ENCODE results near the gene LUC7L.
A peak's percentile ranks its signal among the peaks of the same experiment; 100 is the strongest.
"Not testable (repeated sequence)": the region's sequence is repeated elsewhere in the genome, so short reads cannot be mapped to it uniquely, and the experiment has no call there.

Gene LUC7L

DNA sequence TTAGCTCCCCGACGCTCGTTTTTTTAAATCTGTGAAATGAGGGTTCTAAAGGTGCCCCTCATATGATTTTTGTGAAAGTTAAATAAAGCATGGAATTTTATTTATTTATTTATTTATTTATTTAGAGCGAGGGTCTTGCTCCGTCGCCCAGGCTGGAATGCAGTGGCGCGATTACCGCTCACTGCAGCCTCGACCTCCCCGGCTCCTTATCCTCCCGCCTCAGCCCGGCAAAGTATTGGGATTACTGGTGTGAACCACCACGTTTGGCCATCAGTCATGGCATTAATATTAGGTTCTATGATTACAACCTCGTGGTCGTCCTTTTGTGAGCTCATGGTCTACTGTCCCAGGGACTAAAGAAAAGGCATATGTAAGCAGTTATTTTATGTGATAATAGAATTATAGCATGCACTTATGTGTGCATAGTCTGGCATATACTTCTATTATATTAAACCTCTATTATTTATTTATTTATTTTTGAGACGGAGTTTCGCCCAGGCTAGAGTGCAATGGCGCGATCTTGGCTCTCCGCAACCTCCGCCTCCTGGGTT lies 557 bp upstream of the LUC7L start:
- no peak for DNase-seq (ENCODE audit: low read depth in 2 of 2)

DNA sequence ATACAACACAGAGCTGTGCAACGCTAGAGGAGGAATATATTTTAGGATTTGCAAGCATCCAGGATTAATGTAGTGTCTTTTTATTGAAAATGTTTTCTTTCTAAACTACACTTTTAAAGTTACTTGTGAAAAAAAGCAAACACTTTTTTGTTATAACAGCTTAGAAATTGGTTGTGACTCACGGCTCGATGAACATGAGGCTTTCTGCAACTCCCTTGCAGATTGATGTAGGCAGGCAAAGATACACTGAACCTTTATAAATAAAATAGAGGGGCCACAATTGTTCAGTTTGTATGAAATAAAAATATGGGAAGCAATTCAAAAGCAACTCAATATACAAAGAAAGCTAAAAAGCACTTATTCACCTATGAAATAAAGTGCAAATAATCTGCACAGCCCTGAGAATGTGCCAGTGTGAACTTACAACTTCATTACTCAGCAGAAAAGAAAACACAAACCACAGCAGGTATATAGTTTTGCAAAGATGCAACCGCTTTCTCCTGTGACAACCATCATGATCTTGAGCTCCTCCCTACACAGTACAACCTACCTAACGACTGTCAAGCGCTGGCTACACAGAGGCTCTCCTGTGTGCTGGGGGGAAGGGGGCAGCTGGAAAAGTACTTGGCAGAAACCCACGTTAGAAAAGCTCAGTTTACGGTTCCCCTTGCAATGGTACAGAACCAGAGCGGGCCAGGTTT lies 948 bp downstream of the LUC7L start:
- DNase-seq (ENCODE audit: low read depth in 2 of 2), result no peak

DNA sequence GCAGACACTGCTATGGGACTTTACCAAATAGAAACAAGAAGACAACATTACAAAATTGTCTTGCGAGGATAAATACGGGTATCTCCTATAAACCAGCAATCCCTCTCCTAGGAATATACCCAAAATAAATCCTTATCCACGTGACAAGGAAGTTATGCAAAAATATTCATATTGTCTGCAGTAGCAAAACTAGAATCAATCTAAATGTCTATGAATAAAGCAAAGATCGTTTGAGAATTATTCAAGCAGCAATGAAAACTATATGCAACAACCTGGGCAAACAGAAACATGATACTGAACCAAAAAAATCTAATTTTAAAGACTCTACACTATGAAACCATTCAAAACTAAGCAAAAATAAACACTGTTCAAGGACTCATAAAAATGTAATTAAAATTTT lies 9.2 kb downstream of the LUC7L start:
- no peak for DNase-seq (ENCODE audit: low read depth in 2 of 2)

DNA sequence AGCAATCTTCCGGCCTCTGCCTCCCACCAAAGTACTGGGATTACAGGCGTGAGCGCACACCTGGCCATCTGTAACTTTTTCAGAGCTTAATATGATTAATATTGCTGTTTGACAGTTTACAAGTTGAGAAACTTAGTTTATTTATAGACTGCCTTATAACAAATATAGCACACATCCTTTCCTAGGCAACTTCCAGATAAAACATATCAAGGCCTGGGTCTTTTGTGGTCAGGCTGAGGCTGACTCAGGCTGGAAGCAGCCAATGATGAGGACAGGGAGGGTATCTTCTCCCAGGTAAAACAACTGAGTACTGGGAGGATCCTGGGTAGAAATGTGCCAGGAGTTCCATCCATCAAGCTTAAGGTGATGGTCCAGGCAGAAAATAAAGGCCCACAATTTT lies 16.2 kb downstream of the LUC7L start:
- no peak for DNase-seq (ENCODE audit: low read depth in 2 of 2)

DNA sequence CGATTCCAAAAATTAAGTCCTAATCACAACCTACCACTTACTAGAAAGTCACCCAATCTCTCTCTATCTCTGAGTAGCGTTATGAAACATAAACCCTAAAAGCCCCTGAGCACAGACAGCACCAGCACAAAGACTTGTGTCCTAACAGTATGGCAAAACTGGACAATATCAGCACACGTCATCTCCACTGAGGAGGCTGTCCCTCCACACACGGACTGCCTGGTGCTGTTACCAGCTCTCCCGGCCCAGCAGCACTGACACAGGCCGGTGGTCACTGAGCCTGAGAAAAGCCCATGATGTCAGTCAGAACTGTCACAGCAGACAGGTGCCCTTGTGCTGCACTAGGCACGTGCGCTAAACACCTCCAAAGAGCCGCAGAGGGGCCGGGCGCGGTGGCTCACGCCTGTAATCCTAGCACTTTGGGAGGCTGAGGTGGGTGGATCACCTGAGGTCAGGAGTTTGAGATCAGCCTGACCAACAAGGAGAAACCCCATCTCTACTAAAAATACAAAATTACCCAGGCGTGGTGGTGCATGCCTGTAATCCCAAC lies 17.5 kb downstream of the LUC7L start:
- DNase-seq (ENCODE audit: low read depth in 2 of 2), result not testable (repeated sequence)

DNA sequence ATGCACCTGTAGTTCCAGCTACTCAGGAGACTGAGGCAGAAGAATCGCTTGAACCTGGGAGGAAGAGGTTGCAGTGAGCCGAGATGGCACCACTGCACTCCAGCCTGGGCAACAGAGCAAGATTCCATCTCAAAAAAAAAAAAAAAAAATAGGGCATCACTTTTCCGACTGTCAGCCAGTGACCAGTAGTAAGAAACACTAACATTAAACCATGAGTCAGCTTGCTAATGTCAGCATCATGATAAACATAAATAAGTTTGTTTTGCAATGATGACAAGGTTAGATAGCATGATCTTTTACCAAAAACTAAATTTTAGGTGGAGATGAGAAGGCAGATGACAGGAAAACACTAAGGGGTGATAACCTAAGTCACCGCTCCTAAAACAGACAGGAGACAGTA lies 19.9 kb downstream of the LUC7L start:
- DNase-seq (ENCODE audit: low read depth in 2 of 2), result not testable (repeated sequence)

DNA sequence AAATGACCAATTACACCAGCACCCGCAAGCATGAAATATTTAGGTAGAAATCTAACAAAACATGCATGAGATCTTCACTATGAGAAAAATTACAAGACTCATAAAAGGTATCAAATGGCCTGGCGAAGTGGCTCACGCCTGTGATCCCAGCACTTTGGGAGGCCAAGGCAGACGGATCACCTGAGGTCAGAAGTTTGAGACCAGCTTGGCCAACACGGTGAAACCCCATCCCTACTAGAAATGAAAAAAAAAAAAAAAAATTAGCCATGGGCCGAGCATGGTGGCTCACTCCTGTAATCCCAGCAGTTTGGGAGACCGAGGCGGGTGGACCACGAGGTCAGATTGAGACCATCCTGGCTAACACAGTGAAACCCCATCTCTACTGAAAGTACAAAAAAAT lies 25.2 kb downstream of the LUC7L start:
- not testable (repeated sequence) for DNase-seq (ENCODE audit: low read depth in 2 of 2)

DNA sequence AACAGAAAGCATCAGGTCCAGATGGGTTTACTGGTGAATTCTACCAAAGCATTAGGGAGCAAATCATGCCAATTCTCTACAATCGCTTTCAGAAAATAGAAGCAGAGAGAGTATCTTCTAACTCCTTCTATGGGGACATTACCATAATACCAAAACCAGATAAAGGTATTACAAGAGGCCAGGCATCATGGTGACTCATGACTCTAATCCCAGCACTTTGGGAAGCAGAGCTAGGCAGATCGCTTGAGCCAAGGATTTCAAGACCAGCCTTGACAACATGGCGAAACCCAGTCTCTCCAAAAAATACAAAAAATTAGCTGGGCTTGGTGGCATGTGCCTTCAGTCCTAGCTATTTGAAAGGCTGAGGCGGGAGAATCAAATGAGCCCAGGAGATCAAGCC lies 26.0 kb downstream of the LUC7L start:
- no peak for DNase-seq (ENCODE audit: low read depth in 2 of 2)

DNA sequence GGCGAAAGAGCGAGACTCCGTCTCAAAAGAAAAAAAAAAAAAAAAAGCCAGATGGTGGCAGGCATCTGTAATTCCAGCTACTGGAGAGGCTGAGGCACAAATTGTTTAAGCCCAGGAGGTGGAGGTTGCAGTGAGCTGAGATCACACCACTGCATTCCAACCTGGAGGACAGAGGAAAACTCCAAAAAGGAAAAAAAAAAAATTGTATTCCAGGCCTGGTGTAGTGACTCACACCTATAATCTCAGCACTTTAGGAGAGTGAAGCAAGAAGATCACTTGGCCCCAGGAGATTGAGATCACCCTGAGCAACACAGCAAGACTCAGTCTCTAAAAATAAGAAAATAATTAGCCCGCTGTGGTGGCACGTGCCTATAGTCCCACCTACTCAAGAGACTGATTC lies 28.9 kb downstream of the LUC7L start:
- no peak for DNase-seq (ENCODE audit: low read depth in 2 of 2)

DNA sequence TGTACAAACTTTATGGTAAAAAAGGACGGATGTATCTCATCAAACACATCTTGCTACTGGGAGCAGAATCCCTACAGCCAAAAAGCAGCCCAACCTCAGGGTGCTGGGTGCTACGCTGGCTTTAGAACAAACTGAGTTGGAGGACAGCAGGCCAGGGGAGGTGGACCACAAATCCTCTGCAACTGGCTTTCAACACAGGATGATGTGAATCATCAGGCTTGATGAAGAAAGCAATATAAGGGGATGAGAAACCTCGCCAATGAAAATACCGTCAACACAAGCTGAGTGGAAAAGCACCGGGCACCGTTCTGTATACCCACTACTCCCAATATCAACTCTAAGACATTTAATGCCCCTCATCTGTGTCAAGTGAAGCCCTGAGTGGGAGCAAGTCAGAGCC lies 34.7 kb downstream of the LUC7L start:
- DNase-seq (ENCODE audit: low read depth in 2 of 2), result no peak

DNA sequence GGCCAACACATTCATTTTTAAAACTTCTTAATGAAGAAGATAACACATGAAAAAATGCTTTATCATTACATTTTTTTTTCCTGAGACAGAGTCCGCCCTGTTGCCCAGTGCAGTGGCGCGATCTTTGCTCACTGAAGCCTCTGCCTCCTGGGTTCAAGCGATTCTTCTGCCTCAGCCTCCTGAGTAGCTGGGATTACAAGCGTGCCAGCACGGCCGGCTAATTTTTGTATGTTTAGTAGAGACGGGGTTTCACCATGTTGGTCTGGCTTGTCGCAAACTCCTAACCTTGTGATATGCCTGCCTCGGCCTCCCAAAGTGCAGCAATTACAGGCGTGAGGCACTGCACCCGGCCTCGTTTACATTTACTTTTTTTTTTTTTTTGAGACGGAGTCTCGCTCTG lies 35.8 kb downstream of the LUC7L start:
- DNase-seq (ENCODE audit: low read depth in 2 of 2), result no peak

DNA sequence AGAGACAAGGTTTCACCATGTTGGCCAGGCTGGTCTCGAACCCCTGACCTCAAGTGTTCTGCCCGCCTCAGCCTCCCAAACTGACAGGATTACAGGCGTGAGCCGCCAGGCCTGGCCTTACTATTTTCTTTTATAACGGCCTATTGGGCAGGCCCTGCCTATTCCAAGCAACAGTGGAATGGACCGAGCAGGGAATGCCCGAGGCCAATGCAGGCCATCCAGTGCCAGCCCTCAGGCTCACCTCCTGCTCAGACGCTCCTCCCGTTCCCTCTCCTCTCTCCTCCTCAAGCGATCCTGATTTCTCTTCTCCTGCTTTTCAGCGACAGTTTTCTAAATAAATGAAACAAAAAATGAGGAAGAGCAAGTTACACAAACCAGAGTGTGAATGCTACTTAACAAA lies 36.6 kb downstream of the LUC7L start:
- DNase-seq (ENCODE audit: low read depth in 2 of 2), result no peak

DNA sequence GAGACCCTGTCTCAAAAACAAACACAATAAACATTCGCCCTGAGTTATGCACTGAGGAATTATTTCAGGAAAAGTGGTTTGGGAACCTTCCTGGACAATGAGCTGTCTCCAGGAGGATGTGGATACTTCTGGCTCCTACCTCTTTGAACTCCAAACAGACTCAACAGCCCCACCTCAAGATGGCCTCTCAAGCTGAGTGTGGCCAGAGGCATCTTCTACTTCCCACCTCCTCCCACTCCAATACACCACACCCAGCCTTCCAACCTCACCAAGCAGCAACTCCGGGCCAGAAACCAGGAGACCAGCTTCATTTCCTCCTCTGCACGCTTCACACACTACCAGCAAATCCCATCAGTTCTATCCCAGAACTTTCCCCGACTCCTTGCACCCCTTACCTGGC lies 37.4 kb downstream of the LUC7L start:
- no peak for DNase-seq (ENCODE audit: low read depth in 2 of 2)

DNA sequence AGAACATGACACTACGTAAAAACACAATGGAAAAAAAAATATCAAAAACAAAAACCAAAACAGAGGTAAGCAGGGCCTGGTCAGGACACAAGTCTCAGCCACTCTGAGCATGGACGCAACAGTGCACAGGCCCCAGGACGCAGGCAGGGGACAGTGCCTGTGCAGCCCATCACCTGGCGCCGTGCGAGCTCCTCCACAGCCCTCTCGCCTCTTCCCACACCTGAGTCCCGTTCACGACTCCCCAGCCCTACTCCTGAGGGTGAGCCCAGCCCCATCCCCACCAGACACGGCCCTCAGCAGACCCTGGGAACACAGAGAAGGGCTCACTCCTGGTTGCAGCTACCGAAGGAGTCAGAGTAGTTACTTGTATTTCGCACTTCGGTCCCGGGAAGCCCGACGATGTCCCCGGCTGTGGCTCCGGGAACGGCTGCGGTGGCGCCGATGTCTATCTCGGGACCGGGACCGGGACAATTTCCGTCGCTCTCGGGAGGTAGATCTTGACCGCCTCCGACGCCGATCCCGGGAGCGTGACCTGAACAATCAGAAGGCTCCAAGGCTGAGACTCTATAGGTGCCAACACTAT lies 39.6 kb downstream of the LUC7L start:
- no peak for DNase-seq (ENCODE audit: low read depth in 2 of 2)

DNA sequence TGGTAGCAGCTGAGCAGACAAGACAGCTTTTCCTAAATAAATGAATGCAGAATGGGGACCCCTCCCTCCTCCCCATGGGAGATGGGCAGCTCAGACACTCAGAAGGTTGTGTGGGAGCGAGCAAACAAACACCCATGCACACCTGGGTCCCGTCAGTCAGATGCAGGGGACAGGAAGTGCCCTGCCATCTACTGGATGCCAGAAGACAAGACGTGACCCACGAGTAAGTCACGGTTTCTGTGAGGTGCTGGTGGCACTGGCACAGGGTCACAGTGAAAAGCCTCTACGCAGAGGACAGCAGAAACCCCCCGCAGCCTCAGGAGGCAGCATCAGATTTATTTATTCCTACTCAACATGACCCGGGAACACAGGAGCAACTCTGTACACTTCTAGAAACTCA lies 40.6 kb downstream of the LUC7L start:
- no peak for DNase-seq (ENCODE audit: low read depth in 2 of 2)

DNA sequence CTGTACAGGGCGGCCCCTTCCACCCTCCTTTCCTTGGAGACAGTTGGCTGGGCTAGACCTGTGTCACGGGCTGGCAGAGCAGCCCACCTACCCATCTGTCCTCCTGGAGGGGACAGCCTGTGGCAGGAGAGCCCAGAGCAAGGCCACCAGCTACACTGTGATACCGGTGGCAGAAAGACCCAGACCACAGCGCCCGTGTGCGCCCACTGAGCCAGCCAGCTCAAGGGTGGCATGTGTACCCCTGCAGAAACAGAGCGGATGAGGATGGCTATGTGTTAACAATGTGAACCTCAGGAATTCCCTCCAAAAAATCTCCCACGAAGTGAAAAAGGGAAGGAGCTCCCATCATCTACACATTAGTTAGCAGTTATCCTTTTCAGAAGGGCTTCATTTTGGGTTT lies 41.9 kb downstream of the LUC7L start:
- no peak for DNase-seq (ENCODE audit: low read depth in 2 of 2)

DNA sequence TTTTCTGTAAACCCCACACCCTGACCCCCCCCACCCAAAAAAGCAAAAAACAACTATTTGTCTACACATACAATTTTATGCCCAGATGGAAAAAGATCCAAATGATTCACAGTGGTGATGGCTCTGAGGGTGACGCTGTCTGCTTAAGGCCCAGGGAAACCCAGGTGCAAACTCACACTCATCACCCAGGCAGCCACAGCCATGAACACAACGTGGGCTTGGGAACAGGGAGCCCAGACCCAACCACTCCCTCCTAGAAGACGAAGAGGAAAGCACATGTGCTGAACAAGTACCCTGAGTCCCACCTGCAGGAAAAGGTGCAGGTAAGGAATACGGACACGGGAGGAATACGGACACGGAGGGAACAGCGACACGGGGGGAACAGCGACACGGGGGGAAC lies 43.6 kb downstream of the LUC7L start:
- DNase-seq (ENCODE audit: low read depth in 2 of 2), result no peak

DNA sequence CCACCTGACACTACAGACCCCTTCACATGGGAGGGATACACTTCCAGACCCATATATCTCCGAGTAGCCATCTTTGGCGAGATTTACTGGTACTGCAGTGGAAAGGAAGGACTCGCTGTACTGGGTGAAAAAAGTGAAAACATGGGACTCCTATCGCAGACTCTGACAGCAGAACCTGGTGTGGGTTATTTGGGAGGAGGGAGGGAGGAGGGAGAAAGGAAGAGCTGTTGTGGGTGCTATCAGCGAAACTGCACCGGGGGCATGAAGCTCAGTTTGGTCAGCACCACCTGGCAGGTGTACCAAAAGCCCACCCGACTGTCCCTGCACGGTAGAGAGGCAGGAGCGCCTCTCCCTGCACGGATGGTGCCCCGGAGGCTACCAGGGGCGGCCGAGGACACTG lies 44.0 kb downstream of the LUC7L start:
- DNase-seq (ENCODE audit: low read depth in 2 of 2), result no peak

DNA sequence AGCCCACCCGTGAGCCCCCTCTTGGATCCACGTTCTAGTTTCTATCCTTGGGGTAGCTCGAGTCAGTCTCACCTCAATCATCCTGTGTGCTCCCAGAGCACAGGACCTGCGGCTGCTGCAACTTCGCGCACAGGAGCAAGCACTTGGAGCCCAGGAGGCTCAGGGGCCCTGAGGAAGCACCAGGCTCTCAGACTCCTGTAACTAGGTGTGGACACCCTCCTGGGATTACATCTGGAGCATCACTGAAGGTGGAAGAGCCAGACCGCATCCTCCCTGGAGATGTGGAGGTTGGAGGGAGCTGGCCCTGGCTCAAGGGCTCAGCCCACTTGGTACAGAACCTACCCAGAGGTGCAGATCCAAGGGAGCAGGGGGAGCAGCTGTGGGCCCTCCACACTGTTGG lies 46.2 kb downstream of the LUC7L start:
- DNase-seq (ENCODE audit: low read depth in 2 of 2), result no peak

DNA sequence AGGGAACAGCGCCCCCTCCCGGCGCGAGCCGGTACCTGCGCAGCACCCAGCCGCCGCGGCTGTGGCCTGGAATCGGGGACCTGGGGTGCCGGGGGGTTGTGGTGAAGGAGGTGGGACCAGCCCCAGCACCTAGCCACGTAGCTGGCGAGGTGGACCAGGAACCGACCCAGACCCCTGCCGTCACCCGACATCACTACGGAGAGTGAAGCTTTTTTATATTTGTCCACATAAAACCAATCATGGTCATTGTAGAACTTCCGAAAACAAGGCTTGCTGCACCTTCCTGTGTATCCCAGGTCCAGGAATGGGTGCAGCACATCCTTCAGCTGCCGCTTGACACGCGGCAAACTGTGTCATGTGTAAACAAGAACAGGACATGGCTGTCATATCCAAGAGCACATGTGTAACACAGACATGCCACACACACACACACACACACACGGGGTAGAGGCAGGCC lies 47.7 kb downstream of the LUC7L start:
- DNase-seq (ENCODE audit: low read depth in 2 of 2), result peak in 1 of 2 donors; percentile 75

DNA sequence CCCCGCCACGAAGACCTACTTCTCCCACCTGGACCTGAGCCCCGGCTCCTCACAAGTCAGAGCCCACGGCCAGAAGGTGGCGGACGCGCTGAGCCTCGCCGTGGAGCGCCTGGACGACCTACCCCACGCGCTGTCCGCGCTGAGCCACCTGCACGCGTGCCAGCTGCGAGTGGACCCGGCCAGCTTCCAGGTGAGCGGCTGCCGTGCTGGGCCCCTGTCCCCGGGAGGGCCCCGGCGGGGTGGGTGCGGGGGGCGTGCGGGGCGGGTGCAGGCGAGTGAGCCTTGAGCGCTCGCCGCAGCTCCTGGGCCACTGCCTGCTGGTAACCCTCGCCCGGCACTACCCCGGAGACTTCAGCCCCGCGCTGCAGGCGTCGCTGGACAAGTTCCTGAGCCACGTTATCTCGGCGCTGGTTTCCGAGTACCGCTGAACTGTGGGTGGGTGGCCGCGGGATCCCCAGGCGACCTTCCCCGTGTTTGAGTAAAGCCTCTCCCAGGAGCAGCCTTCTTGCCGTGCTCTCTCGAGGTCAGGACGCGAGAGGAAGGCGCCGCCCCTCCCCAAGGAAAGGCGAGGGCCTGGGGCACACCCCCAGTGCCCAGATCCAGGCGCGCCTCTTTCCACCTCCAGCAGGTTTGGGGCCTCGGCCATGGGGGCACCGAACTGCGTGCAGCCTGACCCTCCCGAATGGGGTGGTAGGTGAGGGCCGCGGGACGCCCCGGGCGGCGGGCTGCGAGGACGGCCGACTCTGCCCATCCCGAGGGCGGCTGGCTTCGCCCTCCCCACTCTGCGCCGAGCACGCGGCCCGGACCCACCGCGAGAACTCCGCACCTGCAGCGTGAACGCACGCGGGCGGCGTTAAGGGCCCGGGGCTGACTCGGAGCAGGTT lies 48.3 kb downstream of the LUC7L start:
- peak in 1 of 2 donors; percentile 80 for DNase-seq (ENCODE audit: low read depth in 2 of 2)

DNA sequence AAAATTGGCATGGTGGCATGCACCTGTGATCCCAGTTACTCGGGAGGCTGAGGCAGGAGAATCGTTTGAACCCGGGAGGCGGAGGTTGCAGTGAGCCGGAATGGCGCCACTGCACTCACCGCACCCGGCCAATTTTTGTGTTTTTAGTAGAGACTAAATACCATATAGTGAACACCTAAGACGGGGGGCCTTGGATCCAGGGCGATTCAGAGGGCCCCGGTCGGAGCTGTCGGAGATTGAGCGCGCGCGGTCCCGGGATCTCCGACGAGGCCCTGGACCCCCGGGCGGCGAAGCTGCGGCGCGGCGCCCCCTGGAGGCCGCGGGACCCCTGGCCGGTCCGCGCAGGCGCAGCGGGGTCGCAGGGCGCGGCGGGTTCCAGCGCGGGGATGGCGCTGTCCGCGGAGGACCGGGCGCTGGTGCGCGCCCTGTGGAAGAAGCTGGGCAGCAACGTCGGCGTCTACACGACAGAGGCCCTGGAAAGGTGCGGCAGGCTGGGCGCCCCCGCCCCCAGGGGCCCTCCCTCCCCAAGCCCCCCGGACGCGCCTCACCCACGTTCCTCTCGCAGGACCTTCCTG lies 49.1 kb downstream of the LUC7L start, which contains the start of gene HBQ1:
Gene HBQ1, plus strand, starts transcription at position 359 of the 575 bp plus-strand sequence. Its CDS starts 28 bp downstream, at position 387.
- peak in 1 of 2 donors; percentile 48 for DNase-seq (ENCODE audit: low read depth in 2 of 2)

Measured in stimulated activated CD8-positive, alpha-beta memory T cell treated with anti-CD3 and anti-CD28 coated beads, Interleukin-2, amount 100 ng/mL, for 48 hours (primary cell).